Erythroblast (primary cell): Measurements from ENCODE around the gene C2orf72.

Source experiments
- GATA1 ChIP-seq: IDR thresholded peaks from 2 replicates; pipeline ENCODE4 v1.6.1; 2011; ENCODE audit warnings: low read depth, mild to moderate bottlenecking, control low read depth, low read length, moderate library complexity
- POLR2A ChIP-seq: IDR thresholded peaks from 2 replicates; pipeline ENCODE4 v1.6.1; 2011; ENCODE audit warnings: mild to moderate bottlenecking, low read length

DNA sequence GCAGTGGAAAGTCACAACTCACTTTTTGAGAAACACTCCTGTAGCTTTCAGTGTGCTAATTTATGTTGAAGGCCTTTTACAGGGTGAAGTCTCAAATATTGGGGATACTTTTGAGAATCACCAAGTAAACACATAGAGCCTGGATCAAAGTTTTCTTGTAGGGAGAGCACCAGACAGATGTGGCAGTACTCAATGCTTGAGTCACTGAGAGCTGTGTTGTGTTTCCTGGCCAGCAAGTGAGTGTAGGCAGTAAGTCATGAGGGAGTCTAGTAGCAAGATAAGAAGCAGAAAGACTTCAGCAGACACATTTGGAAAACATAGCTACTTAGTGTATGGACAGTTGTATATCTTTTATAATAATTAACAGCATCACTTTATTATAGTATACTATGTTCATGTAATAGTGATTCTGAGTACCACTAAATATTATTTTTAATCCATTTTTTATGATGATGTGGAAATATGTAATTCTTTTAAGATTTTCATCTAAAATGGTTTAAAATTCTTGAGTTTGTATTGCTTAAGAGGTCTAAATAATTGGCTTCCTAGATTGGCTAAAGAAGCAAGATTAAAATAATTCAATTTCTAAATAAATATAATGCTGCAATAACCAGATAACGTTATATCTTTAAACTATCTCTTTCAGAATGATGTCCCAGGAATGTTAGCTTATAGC, 32.2 kb downstream of the C2orf72 start:
- TF ChIP-seq POLR2A (no peak), GATA1 (no peak)
